A673 (cell line): ENCODE results near the gene SENP5.

Source experiments
- EZH2 ChIP-seq: fragments of 200-600 bp; sonication (generic); IDR thresholded peaks from 2 replicates; pipeline ENCODE4 v1.6.1; 2017; ENCODE audit warnings: borderline replicate concordance, low read depth, mild to moderate bottlenecking, mixed read lengths, antibody characterized with exemption, low read length; ENCODE audit not compliant: poor library complexity, severe bottlenecking
- TF ChIP-seq, protein P1 (sequence below): fragments of 300-800, 200-600 bp; sonication (generic); conservative IDR thresholded peaks from 2 replicates; pipeline ENCODE4 v1.5.1; 2017; ENCODE audit warnings: low read depth, mild to moderate bottlenecking, antibody characterized with exemption, low read length, moderate library complexity, mixed read lengths

DNA sequence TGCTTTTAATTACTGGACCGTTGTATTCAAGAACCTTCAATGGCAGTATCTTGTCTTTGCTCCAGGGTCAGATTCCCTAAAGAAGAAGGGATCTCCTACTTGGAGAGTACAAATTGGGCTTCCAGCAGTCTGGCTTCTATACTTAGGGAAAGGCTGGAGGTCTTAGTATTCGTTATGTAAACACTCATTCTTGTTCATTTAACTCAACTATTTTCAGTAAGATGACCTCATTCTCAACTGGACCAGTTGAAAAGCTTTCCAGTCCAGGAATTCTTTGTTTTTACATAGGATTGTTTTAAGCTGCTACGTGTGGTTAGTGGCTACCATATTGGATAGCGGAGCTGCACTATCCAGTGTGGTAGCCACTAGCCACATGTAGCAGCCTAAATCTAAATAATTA is 4.6 kb downstream of the SENP5 start:
- TF ChIP-seq, protein P1, sequence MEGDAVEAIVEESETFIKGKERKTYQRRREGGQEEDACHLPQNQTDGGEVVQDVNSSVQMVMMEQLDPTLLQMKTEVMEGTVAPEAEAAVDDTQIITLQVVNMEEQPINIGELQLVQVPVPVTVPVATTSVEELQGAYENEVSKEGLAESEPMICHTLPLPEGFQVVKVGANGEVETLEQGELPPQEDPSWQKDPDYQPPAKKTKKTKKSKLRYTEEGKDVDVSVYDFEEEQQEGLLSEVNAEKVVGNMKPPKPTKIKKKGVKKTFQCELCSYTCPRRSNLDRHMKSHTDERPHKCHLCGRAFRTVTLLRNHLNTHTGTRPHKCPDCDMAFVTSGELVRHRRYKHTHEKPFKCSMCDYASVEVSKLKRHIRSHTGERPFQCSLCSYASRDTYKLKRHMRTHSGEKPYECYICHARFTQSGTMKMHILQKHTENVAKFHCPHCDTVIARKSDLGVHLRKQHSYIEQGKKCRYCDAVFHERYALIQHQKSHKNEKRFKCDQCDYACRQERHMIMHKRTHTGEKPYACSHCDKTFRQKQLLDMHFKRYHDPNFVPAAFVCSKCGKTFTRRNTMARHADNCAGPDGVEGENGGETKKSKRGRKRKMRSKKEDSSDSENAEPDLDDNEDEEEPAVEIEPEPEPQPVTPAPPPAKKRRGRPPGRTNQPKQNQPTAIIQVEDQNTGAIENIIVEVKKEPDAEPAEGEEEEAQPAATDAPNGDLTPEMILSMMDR, result no peak
- TF ChIP-seq EZH2, result no peak
